ENCODE data around the gene CERS5. TPM values are rescaled to one million over a fixed set of nuclear protein-coding genes. Genes with fewer than 3 reads are reported as not detected.
A peak's percentile ranks its signal among the peaks of the same experiment; 100 is the strongest.

CERS5 gene
- total and polyA plus RNA-seq, 10 of the 15 experiments (the other 5 are each of a cell fraction or from before 2014, with no cell fraction given), result 6.8 to 50.1 (median 31.8) TPM

DNA sequence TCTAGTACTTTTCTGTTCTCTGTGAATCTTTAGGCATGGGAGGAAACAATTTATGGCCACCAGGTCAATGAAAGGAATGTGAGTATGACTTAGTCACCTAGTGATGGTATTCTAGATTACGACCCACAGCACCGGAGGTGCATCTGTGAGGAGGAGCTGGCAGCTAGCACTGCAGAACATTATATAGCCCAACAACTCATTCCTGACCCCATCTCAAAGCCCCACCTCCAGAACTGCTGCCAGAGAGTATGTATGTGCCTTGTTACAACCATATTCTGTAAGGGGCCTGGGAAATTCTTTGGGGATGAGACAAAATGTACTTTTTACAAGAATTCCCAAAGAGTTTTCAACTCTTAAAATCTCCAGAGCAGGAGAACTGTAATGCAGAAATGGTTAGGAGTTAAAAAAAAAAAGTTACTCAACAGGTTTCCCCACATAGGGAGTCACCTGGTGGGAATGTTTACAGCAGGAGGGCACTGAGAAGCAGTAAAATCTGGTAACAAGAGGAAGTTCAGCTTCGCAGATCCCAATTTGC, 34.9 kb upstream of the CERS5 start:
- FAIRE-seq (no peak), ATAC-seq (no peak), DNase-seq (ENCODE audit: low read depth, low spot score) (no peak)
- peaks cover 5 to 38% of the 10 kb centered on the region in 2 experiments for H3K36me3 ChIP-seq (ENCODE audit: control insufficient read depth in 2 of 2, insufficient read depth in 2 of 2, low read length in 1 of 2)
- no peaks in the 10 kb centered on the region for H3K79me2 ChIP-seq (ENCODE audit: control insufficient read depth, insufficient read depth, low read length)
- H4K20me1 ChIP-seq (ENCODE audit: control insufficient read depth, insufficient read depth), result no peaks in the 10 kb centered on the region
- TSS peak; percentile 33 for BruUV-seq (replicated peaks)
- intact Hi-C loops (cut with micrococcal nuclease; ENCODE audit: unreplicated experiment), result no loop called here
- H3K4me3 ChIP-seq, result no peak overlapping the region
- in situ Hi-C loops (cut with MboI), result no loop called here
- H3K4me1 ChIP-seq (ENCODE audit: control insufficient read depth, insufficient read depth, low read length), result no peaks in the 10 kb centered on the region
- no peaks in the 10 kb centered on the region for H3K27me3 ChIP-seq (replicated peaks in 1 of 2; ENCODE audit: control insufficient read depth in 2 of 2, insufficient read depth in 2 of 2, low read length in 1 of 2)
- no peaks in the 10 kb centered on the region for H3K9me3 ChIP-seq (replicated peaks; ENCODE audit: control insufficient read depth, insufficient read depth, low read length)
- no peak overlapping the region for H3K9ac ChIP-seq (ENCODE audit: control insufficient read depth, insufficient read depth, low read length)
- 93% methylated on average over 3 of the region's 3 CpGs for WGBS (ENCODE audit: insufficient coverage, insufficient replicate concordance, low lambda C conversion rate, missing lambda C conversion rate)
- no peak overlapping the region for H2AFZ ChIP-seq (ENCODE audit: control insufficient read depth, low read depth, low read length)
- SMC1A ChIA-PET (ENCODE audit: uncharacterized antibody, unreplicated experiment), result no interaction called here
- CTCF ChIA-PET, result no interaction called here
- POLR2A ChIA-PET, result no interaction called here
- no peak for TF ChIP-seq TAF1 (IDR thresholded peaks at IDR 0.05; ENCODE audit: borderline replicate concordance, low read depth, low read length)
- no peak for TF ChIP-seq JUND (IDR thresholded peaks at IDR 0.05; ENCODE audit: low read depth, low read length)
- TF ChIP-seq PML (IDR thresholded peaks at IDR 0.05; ENCODE audit: low read length), result no peak
- no peak for TF ChIP-seq ZNF217 (IDR thresholded peaks at IDR 0.05)
- no peak for TF ChIP-seq STAT3 (IDR thresholded peaks at IDR 0.05; ENCODE audit: low read depth, low read length)
- TF ChIP-seq EGR1 (IDR thresholded peaks at IDR 0.05; ENCODE audit: borderline replicate concordance in 1 of 2, low read depth in 2 of 2, low read length in 2 of 2), result no peak
- TF ChIP-seq CREM (IDR thresholded peaks at IDR 0.05; ENCODE audit: low read depth), result no peak
- TF ChIP-seq BCL11A (IDR thresholded peaks at IDR 0.05; ENCODE audit: low read depth, low read length), result no peak
- no peak for TF ChIP-seq RBBP5 (conservative IDR thresholded peaks at IDR 0.05)
- no peak for TF ChIP-seq NBN (IDR thresholded peaks at IDR 0.05)
- TF ChIP-seq JUNB (IDR thresholded peaks at IDR 0.05), result no peak
- TF ChIP-seq POU2F2 (IDR thresholded peaks at IDR 0.05; ENCODE audit: borderline replicate concordance, low read depth, low read length), result no peak
- TF ChIP-seq BACH1 (IDR thresholded peaks at IDR 0.05; ENCODE audit: borderline replicate concordance), result no peak
- TF ChIP-seq RAD21 (IDR thresholded peaks at IDR 0.05; ENCODE audit: insufficient read depth, low read depth, low read length), result no peak
- TF ChIP-seq CHD4 (IDR thresholded peaks at IDR 0.05), result no peak
- RAD21 ChIA-PET (ENCODE audit: unreplicated experiment), result no interaction called here
- no peak overlapping the region for H3K4me2 ChIP-seq (ENCODE audit: control insufficient read depth, insufficient read depth)
- no peak overlapping the region for H3K27ac ChIP-seq (ENCODE audit: control insufficient read depth, insufficient read depth)
